HG03064 (cell line): ENCODE data around the gene MAGEA2.
"Not testable (repeated sequence)": the region's sequence is repeated elsewhere in the genome, so short reads cannot be mapped to it uniquely, and the experiment has no call there.

Source experiments
- ATAC-seq: cut with Tn5 transposase; IDR thresholded peaks from one replicate; pipeline ENCODE4 v1.9.1; 2021; ENCODE audit warnings: low read depth; ENCODE audit not compliant: unreplicated experiment

Gene MAGEA2, protein sequence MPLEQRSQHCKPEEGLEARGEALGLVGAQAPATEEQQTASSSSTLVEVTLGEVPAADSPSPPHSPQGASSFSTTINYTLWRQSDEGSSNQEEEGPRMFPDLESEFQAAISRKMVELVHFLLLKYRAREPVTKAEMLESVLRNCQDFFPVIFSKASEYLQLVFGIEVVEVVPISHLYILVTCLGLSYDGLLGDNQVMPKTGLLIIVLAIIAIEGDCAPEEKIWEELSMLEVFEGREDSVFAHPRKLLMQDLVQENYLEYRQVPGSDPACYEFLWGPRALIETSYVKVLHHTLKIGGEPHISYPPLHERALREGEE

DNA sequence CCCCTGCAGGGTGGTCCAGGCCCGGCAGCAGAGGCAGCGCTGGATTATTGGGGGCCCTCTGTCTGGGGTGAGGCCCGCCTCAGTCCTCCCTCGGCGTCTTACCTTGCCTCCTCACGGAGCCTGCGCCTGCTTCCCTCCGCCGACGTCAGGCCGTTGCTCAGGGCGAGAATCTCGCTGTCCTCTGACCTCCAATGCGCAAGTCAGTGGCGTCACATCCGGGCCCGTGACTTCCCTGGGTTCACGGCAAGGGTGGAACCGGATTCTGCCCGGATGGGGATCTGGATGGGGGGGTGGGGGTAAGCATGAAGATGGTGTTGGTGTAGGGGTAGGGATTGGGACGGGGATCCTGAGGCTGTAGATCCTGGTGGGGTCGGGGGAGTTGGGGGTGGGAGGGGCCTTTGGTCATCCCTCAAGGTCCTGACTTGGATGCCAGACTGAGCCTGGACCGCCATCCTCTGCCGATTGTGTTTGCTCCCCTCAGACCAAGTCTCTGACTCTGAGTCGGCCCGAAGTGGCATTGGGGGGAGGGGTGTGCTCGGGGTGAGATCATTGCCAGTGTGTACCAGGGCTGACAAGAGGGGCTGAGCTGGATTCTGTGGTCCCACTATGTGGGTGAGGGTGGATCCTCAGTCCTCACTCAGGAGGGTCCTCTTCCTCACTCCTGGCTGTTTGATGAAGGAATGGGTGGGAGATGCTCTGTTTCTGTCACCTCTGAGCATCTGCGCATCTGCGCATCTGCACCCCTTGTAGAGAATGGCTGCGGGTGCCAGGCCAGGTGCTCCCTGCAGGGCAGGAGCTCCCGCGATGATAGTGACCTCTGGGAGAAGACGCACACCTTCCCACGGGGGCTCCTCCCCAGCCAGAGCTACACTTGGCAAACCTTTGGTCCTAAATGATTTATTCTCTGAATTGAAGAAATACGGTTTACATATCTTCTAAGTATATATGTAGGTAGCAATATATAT is at the start of gene MAGEA2:
TSS of gene MAGEA2 (minus strand) at position 157 of the 965 bp plus-strand sequence. CDS start 2,479 bp downstream, outside the sequence.
- not testable (repeated sequence) for ATAC-seq

DNA sequence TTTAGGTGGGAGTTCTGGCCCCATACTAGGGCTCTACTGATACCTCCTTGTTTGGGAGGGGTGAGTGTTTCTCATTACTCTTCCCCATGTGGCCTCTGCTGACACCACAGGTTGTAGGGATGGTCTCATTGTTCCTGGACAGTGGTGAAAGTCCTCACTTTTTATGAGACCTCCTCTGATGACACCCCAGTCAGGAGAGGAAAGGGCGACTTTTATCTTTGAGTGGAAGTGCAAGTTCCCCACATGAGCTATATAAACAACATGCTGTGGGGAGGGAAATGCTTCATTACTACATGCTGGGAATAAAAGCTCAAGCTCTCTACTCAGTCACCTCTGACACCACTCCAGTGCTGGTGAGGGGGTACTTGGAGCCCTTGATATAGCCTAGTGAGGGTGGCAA is 45.3 kb upstream of the MAGEA2 start:
- no peak for ATAC-seq

DNA sequence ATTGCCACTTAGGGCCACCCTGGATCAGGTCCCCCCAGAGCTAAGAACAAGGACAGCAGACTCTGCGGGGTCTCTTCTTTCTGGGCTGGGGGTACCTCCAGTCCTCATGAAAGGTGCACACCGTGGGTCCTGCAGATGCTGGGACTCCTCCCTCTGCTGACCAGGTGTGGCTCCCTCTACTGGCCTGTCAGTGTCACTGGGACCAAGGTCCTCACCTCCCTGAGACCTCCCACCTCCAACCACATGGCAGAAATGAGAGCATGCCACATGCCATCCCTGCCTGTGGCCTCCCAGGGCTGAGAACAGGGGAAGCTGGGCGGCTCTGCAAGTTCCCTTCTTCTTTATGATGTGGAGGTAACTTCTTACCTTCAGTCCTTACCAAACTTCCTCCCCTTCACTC is 33.4 kb upstream of the MAGEA2 start:
- ATAC-seq, result not testable (repeated sequence)

DNA sequence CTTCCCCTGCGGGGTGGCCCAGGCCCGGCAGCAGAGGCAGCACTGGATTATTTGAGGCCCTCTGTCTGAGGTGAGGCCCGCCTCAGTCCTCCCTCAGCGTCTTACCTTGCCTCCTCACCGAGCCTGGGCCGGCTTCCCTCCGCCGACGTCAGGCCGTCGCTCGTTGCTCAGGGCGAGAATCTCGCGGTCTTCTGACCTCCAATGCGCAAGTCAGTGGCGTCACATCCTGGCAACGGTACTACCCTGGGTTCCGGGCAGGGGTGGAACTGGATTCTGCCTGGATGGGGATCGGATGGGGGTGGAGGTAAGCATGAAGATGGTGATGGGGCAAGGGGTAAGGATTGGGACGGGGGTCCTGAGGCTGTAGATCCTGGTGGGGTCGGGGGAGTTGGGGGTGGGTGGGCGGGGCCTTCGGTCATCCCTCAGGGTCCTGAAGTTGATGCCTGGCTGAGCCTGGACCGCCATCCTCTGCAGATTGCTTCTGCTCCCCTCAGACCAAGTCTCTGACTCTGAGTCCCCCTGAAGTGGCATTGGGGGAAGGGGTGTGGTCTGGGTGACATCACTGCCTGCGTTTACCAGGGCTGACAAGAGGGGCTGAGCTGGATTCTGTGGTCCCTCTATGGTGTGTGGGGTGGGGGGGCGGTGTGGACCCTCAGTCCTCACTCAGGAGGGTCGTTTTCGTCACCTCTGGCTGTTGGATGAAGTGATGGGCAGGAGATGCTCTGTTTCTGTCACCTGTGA is 16.1 kb upstream of the MAGEA2 start, which contains the start of gene MAGEA6:
TSS of gene MAGEA6 (minus strand) at position 141 of the 741 bp plus-strand sequence. CDS start 2,039 bp downstream, outside the sequence.
- not testable (repeated sequence) for ATAC-seq

DNA sequence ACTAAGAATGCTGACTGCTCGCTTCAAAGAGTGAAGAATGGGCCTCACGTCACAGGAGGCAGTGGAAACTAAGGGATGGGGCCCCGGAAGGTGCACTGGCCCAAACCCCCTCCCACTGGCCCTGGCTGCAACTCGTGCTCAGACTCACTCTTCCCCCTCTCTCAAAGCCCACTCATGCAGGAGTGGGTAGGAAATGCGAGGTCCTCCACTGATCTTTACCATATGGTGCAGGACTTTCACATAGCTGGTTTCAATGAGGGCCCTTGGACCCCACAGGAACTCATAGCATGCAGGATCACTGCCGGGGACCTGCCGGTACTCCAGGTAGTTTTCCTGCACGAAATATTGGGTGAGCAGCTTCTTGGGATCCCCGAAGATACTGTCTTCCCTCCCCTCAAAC is 12.9 kb upstream of the MAGEA2 start:
- ATAC-seq, result not testable (repeated sequence)

DNA sequence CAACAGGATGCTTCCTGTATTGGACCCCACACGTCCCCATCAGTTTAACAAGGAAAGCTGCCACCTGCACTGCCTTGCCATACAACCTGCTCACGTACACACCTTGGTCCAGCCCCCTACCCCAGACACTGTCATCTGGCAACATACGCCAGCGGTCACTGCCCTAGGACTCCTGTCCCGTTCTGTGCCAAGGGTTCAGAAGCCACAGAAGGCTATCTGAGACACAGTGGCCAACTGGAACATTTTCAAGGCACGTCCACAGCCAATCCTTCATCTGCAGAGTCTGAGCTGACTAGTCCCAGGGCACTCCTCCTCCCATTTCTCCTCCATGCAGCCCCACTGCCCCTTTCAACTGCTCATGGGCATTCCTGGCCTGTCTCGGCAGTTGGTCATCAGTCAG is 7.9 kb upstream of the MAGEA2 start:
- not testable (repeated sequence) for ATAC-seq

DNA sequence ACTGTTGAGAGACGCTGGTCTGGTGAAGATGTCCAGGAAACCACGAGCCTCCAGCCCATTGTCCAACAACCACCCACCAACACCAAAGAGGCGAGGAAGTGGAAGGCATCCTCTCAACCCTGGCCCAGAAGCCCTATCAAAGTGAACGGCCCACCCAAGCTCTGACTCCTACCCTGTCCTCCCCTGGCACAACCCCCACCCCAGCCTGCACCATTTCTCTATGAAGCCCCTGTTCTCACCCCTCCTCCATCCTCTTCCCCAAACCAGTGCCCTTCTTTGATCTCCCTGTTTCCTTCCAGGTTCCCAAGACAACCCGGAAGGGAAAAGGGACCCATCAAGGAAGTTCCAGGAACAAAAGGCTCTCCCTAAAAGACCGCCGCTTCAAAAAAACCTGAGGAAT is 5.9 kb upstream of the MAGEA2 start:
- ATAC-seq, result not testable (repeated sequence)

DNA sequence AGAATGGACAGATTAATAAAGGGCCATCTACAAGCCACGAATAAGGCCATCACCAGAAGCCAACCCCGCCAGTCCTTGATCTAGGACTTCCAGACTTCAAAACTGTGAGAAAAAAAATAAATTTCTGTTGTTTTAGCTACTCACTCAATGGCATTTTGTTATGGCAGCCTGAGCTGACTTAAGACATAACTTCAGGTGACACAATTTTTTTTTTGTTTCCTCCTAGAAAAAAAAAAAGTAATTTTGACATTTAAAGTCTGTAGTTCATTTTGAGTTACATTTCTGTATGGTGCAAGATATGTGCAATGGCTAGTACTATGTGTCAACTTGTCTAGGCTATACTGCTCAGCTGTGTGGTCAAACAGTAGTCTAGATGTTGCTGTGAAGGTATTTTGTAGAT is 5.3 kb upstream of the MAGEA2 start, which contains the start of gene CSAG3:
TSS of gene CSAG3 (plus strand) at position 301 of the 400 bp plus-strand sequence.
- not testable (repeated sequence) for ATAC-seq

DNA sequence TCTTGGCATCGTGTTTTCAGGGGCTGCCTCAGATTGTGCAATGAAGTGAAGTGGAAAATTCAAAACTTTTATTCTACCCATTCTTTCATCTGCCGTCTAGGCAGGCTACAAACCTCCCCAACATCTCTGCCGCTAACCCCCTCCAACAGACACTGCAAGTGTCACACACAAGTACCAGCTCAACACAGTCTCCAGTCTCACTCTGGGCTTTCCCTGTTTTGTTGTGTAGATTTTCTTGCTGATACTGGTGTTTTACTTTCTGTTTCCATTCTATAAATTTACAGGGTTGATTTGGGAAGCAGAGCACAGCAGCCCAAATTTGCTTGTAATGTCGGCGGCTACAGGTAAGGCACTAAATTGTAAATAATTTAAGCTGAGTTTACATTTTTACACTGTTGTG is 1.2 kb upstream of the MAGEA2 start:
- not testable (repeated sequence) for ATAC-seq

DNA sequence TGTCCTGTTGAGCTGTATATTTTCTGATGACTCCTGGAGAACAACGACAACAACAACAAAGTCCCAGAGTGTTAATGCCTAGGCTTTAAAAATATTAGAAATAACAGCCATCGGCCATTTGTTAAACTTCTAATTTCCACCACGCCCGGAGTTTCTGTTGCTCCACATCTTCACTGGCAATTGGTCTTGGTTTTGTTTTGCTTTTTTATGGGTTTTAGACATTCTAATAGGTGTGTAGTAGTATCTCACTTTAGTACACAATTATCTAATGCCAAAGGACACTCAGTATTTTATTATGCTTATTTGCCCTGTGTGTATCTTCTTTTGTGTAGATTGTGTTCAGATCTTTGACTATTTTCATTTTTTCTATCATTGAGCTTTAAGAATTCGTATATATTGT is 15.1 kb downstream of the MAGEA2 start:
- ATAC-seq, result no peak

DNA sequence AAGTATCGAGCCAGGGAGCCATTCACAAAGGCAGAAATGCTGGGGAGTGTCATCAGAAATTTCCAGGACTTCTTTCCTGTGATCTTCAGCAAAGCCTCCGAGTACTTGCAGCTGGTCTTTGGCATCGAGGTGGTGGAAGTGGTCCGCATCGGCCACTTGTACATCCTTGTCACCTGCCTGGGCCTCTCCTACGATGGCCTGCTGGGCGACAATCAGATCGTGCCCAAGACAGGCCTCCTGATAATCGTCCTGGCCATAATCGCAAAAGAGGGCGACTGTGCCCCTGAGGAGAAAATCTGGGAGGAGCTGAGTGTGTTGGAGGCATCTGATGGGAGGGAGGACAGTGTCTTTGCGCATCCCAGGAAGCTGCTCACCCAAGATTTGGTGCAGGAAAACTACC is 17.1 kb downstream of the MAGEA2 start:
- ATAC-seq, result not testable (repeated sequence)

DNA sequence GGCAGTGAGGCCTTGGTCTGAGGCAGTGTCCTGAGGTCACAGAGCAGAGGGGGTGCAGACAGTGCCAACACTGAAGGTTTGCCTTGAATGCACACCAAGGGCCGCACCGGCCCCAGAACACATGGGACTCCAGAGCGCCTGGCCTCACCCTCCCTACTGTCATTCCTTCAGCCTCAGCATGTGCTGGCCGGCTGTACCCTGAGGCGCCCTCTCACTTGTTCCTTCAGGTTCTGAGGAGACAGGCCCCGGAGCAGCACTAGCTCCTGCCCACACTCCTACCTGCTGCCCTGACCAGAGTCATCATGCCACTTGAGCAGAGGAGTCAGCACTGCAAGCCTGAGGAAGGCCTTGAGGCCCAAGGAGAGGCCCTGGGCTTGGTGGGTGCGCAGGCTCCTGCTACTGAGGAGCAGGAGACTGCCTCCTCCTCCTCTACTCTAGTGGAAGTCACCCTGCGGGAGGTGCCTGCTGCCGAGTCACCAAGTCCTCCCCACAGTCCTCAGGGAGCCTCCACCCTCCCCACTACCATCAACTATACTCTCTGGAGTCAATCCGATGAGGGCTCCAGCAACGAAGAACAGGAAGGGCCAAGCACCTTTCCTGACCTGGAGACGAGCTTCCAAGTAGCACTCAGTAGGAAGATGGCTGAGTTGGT is 17.7 kb downstream of the MAGEA2 start:
- no peak for ATAC-seq

DNA sequence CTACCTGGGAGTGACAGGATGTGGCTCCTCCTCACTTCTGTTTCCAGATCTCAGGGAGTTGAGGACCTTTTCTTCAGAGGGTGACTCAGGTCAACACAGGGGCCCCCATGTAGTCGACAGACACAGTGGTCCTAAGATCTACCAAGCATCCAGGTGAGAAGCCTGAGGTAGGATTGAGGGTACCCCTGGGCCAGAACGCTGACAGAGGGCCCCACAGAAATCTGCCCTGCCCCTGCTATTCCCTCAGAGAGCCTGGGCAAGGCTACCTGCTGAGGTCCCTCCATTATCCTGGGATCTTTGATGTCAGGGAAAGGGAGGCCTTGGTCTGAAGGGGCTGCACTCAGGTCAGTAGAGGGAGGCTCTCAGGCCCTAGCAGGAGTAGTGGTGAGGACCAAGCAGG is 18.5 kb downstream of the MAGEA2 start:
- no peak for ATAC-seq

DNA sequence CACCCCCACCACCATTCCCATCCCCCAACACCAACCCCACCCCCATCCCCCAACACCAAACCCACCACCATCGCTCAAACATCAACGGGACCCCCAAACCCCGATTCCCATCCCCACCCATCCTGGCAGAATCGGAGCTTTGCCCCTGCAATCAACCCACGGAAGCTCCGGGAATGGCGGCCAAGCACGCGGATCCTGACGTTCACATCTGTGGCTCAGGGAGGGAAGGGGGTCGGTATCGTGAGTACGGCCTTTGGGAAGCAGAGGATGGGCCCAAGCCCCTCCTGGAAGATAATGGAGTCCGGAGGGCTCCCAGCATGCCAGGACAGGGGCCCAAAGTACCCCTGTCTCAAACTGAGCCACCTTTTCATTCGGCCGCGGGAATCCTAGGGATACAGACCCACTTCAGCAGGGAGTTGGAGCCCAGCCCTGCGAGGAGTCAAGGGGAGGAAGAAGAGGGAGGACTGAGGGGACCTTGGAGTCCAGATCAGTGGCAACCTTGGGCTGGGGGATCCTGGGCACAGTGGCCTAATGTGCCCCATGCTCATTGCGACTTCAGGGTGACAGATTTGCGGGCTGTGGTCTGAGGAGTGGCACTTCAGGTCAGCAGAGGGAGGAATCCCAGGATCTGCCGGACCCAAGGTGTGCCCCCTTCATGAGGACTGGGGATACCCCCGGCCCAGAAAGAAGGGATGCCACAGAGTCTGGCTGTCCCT is 19.3 kb downstream of the MAGEA2 start:
- ATAC-seq, result not testable (repeated sequence)

DNA sequence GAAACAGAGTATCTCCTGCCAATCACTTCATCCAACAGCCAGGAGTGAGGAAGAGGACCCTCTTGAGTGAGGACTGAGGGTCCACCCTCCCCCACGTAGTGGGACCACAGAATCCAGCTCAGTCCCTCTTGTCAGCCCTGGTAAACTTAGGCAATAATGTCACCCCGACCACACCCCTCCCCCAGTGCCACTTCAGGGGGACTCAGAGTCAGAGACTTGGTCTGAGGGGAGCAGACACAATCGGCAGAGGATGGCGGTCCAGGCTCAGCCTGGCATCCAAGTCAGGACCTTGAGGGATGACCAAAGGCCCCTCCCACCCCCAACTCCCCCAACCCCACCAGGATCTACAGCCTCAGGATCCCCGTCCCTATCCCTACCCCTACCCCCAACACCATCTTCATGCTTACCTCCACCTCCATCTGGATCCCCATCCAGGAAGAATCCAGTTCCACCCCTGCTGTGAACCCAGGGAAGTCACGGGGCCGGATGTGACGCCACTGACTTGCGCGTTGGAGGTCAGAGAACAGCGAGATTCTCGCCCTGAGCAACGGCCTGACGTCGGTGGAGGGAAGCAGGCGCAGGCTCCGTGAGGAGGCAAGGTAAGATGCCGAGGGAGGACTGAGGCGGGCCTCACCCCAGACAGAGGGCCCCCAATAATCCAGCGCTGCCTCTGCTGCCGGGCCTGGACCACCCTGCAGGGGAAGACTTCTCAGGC is 20.2 kb downstream of the MAGEA2 start, which contains the start of the genes CSAG1 and MAGEA12:
TSS of gene CSAG1 (minus strand) at position 461 of the 715 bp plus-strand sequence. CDS start 1,261 bp downstream, outside the sequence.
TSS of gene MAGEA12 (plus strand) at position 497 of the 715 bp plus-strand sequence. CDS start 2,405 bp downstream, outside the sequence.
- no peak for ATAC-seq

DNA sequence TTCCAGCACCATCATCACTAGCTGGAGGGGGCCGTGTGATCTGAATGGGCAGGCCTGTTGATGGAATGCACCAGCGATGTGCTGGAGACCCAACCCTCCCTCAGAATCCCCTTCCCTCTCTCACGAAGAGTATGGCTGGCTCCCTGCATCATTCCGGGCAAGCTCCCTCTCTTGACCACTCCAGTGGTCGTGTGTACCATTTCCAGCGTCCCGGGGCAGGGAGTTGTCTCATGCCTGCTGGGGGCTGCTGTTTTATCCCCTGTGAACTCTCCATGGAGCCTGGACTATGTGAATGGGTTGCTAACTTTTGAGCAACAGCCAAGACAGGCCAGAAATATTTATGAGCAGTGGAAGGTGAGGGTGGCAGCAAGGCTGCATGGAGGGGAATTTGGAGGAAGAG is 28.2 kb downstream of the MAGEA2 start:
- no peak for ATAC-seq

DNA sequence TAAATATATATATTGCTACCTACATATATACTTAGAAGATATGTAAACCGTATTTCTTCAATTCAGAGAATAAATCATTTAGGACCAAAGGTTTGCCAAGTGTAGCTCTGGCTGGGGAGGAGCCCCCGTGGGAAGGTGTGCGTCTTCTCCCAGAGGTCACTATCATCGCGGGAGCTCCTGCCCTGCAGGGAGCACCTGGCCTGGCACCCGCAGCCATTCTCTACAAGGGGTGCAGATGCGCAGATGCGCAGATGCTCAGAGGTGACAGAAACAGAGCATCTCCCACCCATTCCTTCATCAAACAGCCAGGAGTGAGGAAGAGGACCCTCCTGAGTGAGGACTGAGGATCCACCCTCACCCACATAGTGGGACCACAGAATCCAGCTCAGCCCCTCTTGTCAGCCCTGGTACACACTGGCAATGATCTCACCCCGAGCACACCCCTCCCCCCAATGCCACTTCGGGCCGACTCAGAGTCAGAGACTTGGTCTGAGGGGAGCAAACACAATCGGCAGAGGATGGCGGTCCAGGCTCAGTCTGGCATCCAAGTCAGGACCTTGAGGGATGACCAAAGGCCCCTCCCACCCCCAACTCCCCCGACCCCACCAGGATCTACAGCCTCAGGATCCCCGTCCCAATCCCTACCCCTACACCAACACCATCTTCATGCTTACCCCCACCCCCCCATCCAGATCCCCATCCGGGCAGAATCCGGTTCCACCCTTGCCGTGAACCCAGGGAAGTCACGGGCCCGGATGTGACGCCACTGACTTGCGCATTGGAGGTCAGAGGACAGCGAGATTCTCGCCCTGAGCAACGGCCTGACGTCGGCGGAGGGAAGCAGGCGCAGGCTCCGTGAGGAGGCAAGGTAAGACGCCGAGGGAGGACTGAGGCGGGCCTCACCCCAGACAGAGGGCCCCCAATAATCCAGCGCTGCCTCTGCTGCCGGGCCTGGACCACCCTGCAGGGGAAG is 39.5 kb downstream of the MAGEA2 start, which contains the start of gene MAGEA2B:
TSS of gene MAGEA2B (plus strand) at position 814 of the 973 bp plus-strand sequence. CDS start 2,479 bp downstream, outside the sequence.
- not testable (repeated sequence) for ATAC-seq
